Right cardiac atrium (tissue), 5 donors: Measurements from ENCODE around the gene SSTR5. TPM values are rescaled to one million over a fixed set of nuclear protein-coding genes. Genes with fewer than 3 reads are reported as not detected.

ENCODE experiments used
- ATAC-seq, 2 donors: fragments of 200-7000 bp; cut with Tn5 transposase; one replicate each; pipeline versions ENCODE4 v1.8.0 to v1.9.1; 2020; ENCODE audit warnings: moderate library complexity in 2 of 2, mild to moderate bottlenecking in 1 of 2
- DNase-seq, 3 donors: peaks; one replicate each; pipeline ENCODE4 v3.0.0-alpha.2; 2020
- H3K27ac ChIP-seq: one replicate; pipeline ENCODE4 v1.5.1; 2013; ENCODE audit warnings: mild to moderate bottlenecking, low read length, control low read depth, moderate library complexity
- H3K27me3 ChIP-seq: one replicate; pipeline ENCODE4 v1.6.1; 2013; ENCODE audit not compliant: control insufficient read depth, insufficient read depth
- H3K4me1 ChIP-seq: one replicate; pipeline ENCODE4 v1.6.1; 2013; ENCODE audit warnings: low read length; ENCODE audit not compliant: control insufficient read depth, insufficient read depth
- H3K4me3 ChIP-seq: one replicate; pipeline ENCODE4 v1.5.1; 2013; ENCODE audit warnings: low read length, control low read depth
- H3K9me3 ChIP-seq: one replicate; pipeline ENCODE4 v1.6.1; 2013; ENCODE audit warnings: low read length; ENCODE audit not compliant: control insufficient read depth
- WGBS: extraction: QIAGEN DNeasy Blood & Tissue Kit; methylation state at CpG from one replicate; pipeline ENCODE4 v1.1.7; 2013; 5-methylcytosine and 5-hydroxymethylcytosine counted together
- intact Hi-C, 4 donors: fragments of 100-400 bp; cut with DNase I; formaldehyde crosslinking; loops; one replicate each; pipeline versions ENCODE4 v1.11.0 to v1.14.0; 2022 to 2023
- polyA plus RNA-seq: library from polyadenylated mRNA; stranded (reverse); fragments of 200-250 nt; gene quantifications from one replicate; pipeline ENCODE4 v1.2.3, GENCODE V29; 2013
- total RNA-seq, 4 donors: library from RNA; stranded (reverse); fragmentation: NEBNext Ultra II Directional; extraction: Animal tissue kit (Norgen Biotek cat#: 25700); gene quantifications; one replicate each; pipeline ENCODE4 v1.2.1, GENCODE V29; 2021
- donor health status: healthy with polysubstance abuse.
- donor health status: DM: no; HTN: yes; CAD: no.
- donor health status: DM: no; HTN: no; CAD: no.
- donor health status: DM: no; HTN: yes; CAD: no; lungs with severe emphysema.
- donor health status: DM: yes; HTN: yes; CAD: no.

The SSTR5 gene
- total and polyA plus RNA-seq, 5 donors = 7.7 to 35.3 (median 17.7) TPM

- no peaks in the 10 kb centered on the region for H3K27me3 ChIP-seq
- H3K27ac ChIP-seq = no peak overlapping the region
- 95% methylated on average over 17 of the region's 17 CpGs for WGBS
- H3K9me3 ChIP-seq = no peaks in the 10 kb centered on the region
- intact Hi-C loops = no loop called here
- no peak overlapping the region for H3K4me3 ChIP-seq
- ATAC-seq (no peak), DNase-seq (peak in 1 of 3 donors; percentile 47)
- no peaks in the 10 kb centered on the region for H3K4me1 ChIP-seq
These were observed 40.9 kb upstream of the SSTR5 start for GRCh38 chr16:1031666-1032065.

- no peaks in the 10 kb centered on the region for H3K4me1 ChIP-seq
- ATAC-seq (no peak), DNase-seq (no peak)
- no peak overlapping the region for H3K27ac ChIP-seq
- H3K4me3 ChIP-seq = no peak overlapping the region
- 90% methylated on average over 2 of the region's 2 CpGs for WGBS
- H3K27me3 ChIP-seq = no peaks in the 10 kb centered on the region
- H3K9me3 ChIP-seq = no peaks in the 10 kb centered on the region
- intact Hi-C loops = no loop called here
These were observed 39.9 kb upstream of the SSTR5 start for GRCh38 chr16:1032607-1033006.

GRCh38 chr16:1033128-1033679 is 39.3 kb upstream of the SSTR5 start:
- Histone ChIP-seq H3K27ac (no peak overlapping the region), H3K4me3 (no peak overlapping the region), H3K27me3 (no peaks in the 10 kb centered on the region), H3K4me1 (no peaks in the 10 kb centered on the region), H3K9me3 (no peaks in the 10 kb centered on the region)
- DNase-seq (no peak), ATAC-seq (no peak)
- intact Hi-C loops = no loop called here
- 98% methylated on average over 3 of the region's 3 CpGs for WGBS

- WGBS = 64% methylated on average over 6 of the region's 6 CpGs
- Histone ChIP-seq H3K27me3 (no peaks in the 10 kb centered on the region), H3K4me3 (no peak overlapping the region), H3K9me3 (no peaks in the 10 kb centered on the region), H3K4me1 (no peaks in the 10 kb centered on the region), H3K27ac (no peak overlapping the region)
- DNase-seq (no peak), ATAC-seq (no peak)
- intact Hi-C loops = no loop called here
These were observed 38.1 kb upstream of the SSTR5 start for GRCh38 chr16:1034230-1035065.

- Histone ChIP-seq H3K9me3 (no peaks in the 10 kb centered on the region), H3K4me1 (no peaks in the 10 kb centered on the region), H3K4me3 (no peak overlapping the region), H3K27me3 (no peaks in the 10 kb centered on the region), H3K27ac (no peak overlapping the region)
- peak in 1 of 3 donors; percentile 47 for DNase-seq
- intact Hi-C loops = no loop called here
- no peak for ATAC-seq
- 63% methylated on average over 7 of the region's 7 CpGs for WGBS
These were observed 37.5 kb upstream of the SSTR5 start for GRCh38 chr16:1035066-1035415.

GRCh38 chr16:1036166-1036565 is 36.4 kb upstream of the SSTR5 start:
- intact Hi-C loops = no loop called here

GRCh38 chr16:1036726-1037393 is 35.7 kb upstream of the SSTR5 start:
- WGBS = 55% methylated on average over 21 of the region's 21 CpGs
- intact Hi-C loops = no loop called here
- DNase-seq (peak in 1 of 3 donors; percentile 42), ATAC-seq (no peak)
- no peak overlapping the region for H3K27ac ChIP-seq
- H3K4me3 ChIP-seq = no peak overlapping the region
- peaks cover 2% of the 10 kb centered on the region for H3K9me3 ChIP-seq
- H3K4me1 ChIP-seq = no peaks in the 10 kb centered on the region
- no peaks in the 10 kb centered on the region for H3K27me3 ChIP-seq

More at GRCh38 chr16:1036166-1036565, 36.4 kb upstream of the SSTR5 start:
- H3K4me3 ChIP-seq = no peak overlapping the region
- H3K4me1 ChIP-seq = no peaks in the 10 kb centered on the region
- ATAC-seq (no peak), DNase-seq (peak in 1 of 3 donors; percentile 37)
- H3K27ac ChIP-seq = no peak overlapping the region
- WGBS = 45% methylated on average over 15 of the region's 15 CpGs
- no peaks in the 10 kb centered on the region for H3K27me3 ChIP-seq
- H3K9me3 ChIP-seq = no peaks in the 10 kb centered on the region

GRCh38 chr16:1037394-1038257 is 34.9 kb upstream of the SSTR5 start:
- Histone ChIP-seq H3K4me3 (no peak overlapping the region), H3K27ac (no peak overlapping the region), H3K4me1 (no peaks in the 10 kb centered on the region), H3K9me3 (peaks cover 4% of the 10 kb centered on the region), H3K27me3 (no peaks in the 10 kb centered on the region)
- intact Hi-C loops = no loop called here
- 68% methylated on average over 31 of the region's 31 CpGs for WGBS
- DNase-seq = peak in 1 of 3 donors; percentile 18
- ATAC-seq = no peak

GRCh38 chr16:1038932-1039331 is 33.6 kb upstream of the SSTR5 start:
- Histone ChIP-seq H3K27ac (no peak overlapping the region), H3K4me3 (no peak overlapping the region), H3K4me1 (no peaks in the 10 kb centered on the region), H3K27me3 (no peaks in the 10 kb centered on the region), H3K9me3 (peaks cover 4% of the 10 kb centered on the region)
- intact Hi-C loops = no loop called here
- WGBS = 87% methylated on average over 12 of the region's 12 CpGs
- no peak for ATAC-seq
- peak in 1 of 3 donors; percentile 20 for DNase-seq

GRCh38 chr16:1039762-1040161 is 32.8 kb upstream of the SSTR5 start:
- no peak overlapping the region for H3K27ac ChIP-seq
- no peaks in the 10 kb centered on the region for H3K27me3 ChIP-seq
- peaks cover 4% of the 10 kb centered on the region for H3K9me3 ChIP-seq
- H3K4me3 ChIP-seq = no peak overlapping the region
- no peak for ATAC-seq
- WGBS = 77% methylated on average over 11 of the region's 11 CpGs
- intact Hi-C loops = no loop called here
- DNase-seq = no peak
- H3K4me1 ChIP-seq = no peaks in the 10 kb centered on the region
